H1 (cell line): ENCODE measurements around the gene TECTB. TPM values are rescaled to one million over a fixed set of nuclear protein-coding genes. Genes with fewer than 3 reads are reported as not detected.

ENCODE experiments used
- CTCF ChIA-PET: fragments of 300-600 bp; sonication (Branson Sonifier 250); formaldehyde crosslinking; loops from one replicate; lab custom pipeline; 2021; ENCODE audit not compliant: partially characterized antibody; lab: Charles Lee
- POLR2A ChIA-PET: fragments of 300-600 bp; sonication (Branson Sonifier 250); formaldehyde crosslinking; loops from one replicate; lab custom pipeline; 2021; ENCODE audit warnings: inconsistent platforms; ENCODE audit not compliant: partially characterized antibody; lab: Charles Lee
- DNase-seq, 2 experiments: peaks; one replicate each; pipeline versions ENCODE4 v3.0.0 to v3.0.0-alpha.2; 2010 to 2022; ENCODE audit warnings: low spot score in 2 of 2, low read depth in 1 of 2, mixed read lengths in 1 of 2
- FAIRE-seq: peaks from 2 replicates; lab custom pipeline; 2011; peaks lifted over from hg19 to GRCh38; lab: Jason Lieb, UNC
- H2AFZ ChIP-seq: 2 replicates; pipeline ENCODE4 v1.8.1; 2012; ENCODE audit warnings: low read length, inconsistent platforms
- H2AK5ac ChIP-seq: 2 replicates; pipeline ENCODE4 v1.6.1; 2013; ENCODE audit warnings: low read depth, low read length
- H2BK120ac ChIP-seq: replicated peaks from 2 replicates; pipeline ENCODE3; 2013; ENCODE audit warnings: low read depth, low read length, inconsistent platforms
- H2BK12ac ChIP-seq: 2 replicates; pipeline ENCODE4 v1.6.1; 2013; ENCODE audit warnings: low read depth, low read length
- H2BK15ac ChIP-seq: 2 replicates; pipeline ENCODE4 v1.6.1; 2013; ENCODE audit warnings: low read length
- H2BK20ac ChIP-seq: 2 replicates; pipeline ENCODE4 v1.6.1; 2013; ENCODE audit warnings: low read length
- H2BK5ac ChIP-seq: 2 replicates; pipeline ENCODE4 v1.6.1; 2013; ENCODE audit warnings: low read depth, low read length
- H3K14ac ChIP-seq: 2 replicates; pipeline ENCODE4 v1.6.1; 2013; ENCODE audit warnings: inconsistent platforms; ENCODE audit not compliant: insufficient read length
- H3K18ac ChIP-seq: 2 replicates; pipeline ENCODE4 v1.6.1; 2013; ENCODE audit warnings: low read length; ENCODE audit errors: extremely low read depth
- H3K23ac ChIP-seq: 2 replicates; pipeline ENCODE4 v1.6.1; 2013; ENCODE audit warnings: inconsistent platforms; ENCODE audit not compliant: insufficient read length
- H3K23me2 ChIP-seq: 2 replicates; pipeline ENCODE4 v1.6.1; 2013; ENCODE audit warnings: low read depth, low read length
- H3K27ac ChIP-seq: 2 replicates; pipeline ENCODE4 v1.6.1; 2011; ENCODE audit warnings: low read depth, low read length, inconsistent platforms
- H3K27me3 ChIP-seq, 4 experiments: replicated peaks in 1 of 4; 1 replicate in 1 of 4; 2 replicates in 3 of 4; pipeline versions ENCODE4 v1.6.1 to v1.8.1; 2011 to 2013; ENCODE audit warnings: low read length in 3 of 4, mild to moderate bottlenecking in 3 of 4, inconsistent platforms in 2 of 4, mixed read lengths in 2 of 4, moderate library complexity in 1 of 4; ENCODE audit not compliant: control insufficient read depth in 3 of 4, insufficient read depth in 3 of 4; ENCODE audit errors: extremely low read depth in 1 of 4
- H3K36me3 ChIP-seq, 4 experiments: 2 replicates each; pipeline versions ENCODE4 v1.6.1 to v1.8.1; 2011 to 2013; ENCODE audit warnings: mild to moderate bottlenecking in 4 of 4, low read length in 3 of 4, moderate library complexity in 2 of 4, control low read depth in 1 of 4, inconsistent platforms in 1 of 4; ENCODE audit not compliant: insufficient read depth in 4 of 4, control insufficient read depth in 2 of 4
- H3K4ac ChIP-seq: replicated peaks from 2 replicates; pipeline ENCODE3; 2013; ENCODE audit warnings: low read length, low read depth, mixed read lengths, inconsistent platforms; ENCODE audit not compliant: insufficient read length
- H3K4me1 ChIP-seq, 4 experiments: replicated peaks in 1 of 4; 1 replicate in 1 of 4; 2 replicates in 3 of 4; pipeline versions ENCODE4 v1.6.1 to v1.8.1; 2011 to 2013; ENCODE audit warnings: low read length in 3 of 4, inconsistent platforms in 2 of 4, mixed read lengths in 1 of 4; ENCODE audit not compliant: insufficient read depth in 4 of 4, control insufficient read depth in 3 of 4
- H3K4me2 ChIP-seq, 2 experiments: 2 replicates each; pipeline versions ENCODE4 v1.6.1 to v1.8.1; 2011 to 2013; ENCODE audit warnings: low read depth in 2 of 2, low read length in 2 of 2, control low read depth in 1 of 2, inconsistent platforms in 1 of 2, mild to moderate bottlenecking in 1 of 2; ENCODE audit not compliant: insufficient read depth in 1 of 2
- H3K4me3 ChIP-seq, 4 experiments: fragments of 200-600, 300-600 bp in 1 of 4; sonication (generic), shearing (Covaris generic), sonication (Bioruptor Twin) in 1 of 4; 2 replicates each; pipeline versions ENCODE4 v1.5.1 to v1.8.1; 2011 to 2016; ENCODE audit warnings: low read length in 4 of 4, low read depth in 3 of 4, control low read depth in 2 of 4, inconsistent platforms in 2 of 4, mild to moderate bottlenecking in 2 of 4, mixed read lengths in 1 of 4, moderate library complexity in 1 of 4; ENCODE audit not compliant: insufficient read depth in 2 of 4; ENCODE audit errors: extremely low read depth in 1 of 4
- H3K56ac ChIP-seq: replicated peaks from 2 replicates; pipeline ENCODE3; 2013; ENCODE audit warnings: low read depth, mild to moderate bottlenecking, mixed read lengths, low read length, inconsistent platforms; ENCODE audit not compliant: insufficient read length
- H3K79me1 ChIP-seq: 2 replicates; pipeline ENCODE4 v1.6.1; 2013; ENCODE audit warnings: low read depth, low read length, control low read depth
- H3K79me2 ChIP-seq, 2 experiments: 2 replicates each; pipeline versions ENCODE4 v1.6.1 to v1.8.1; 2012 to 2013; ENCODE audit warnings: low read length in 2 of 2, mild to moderate bottlenecking in 2 of 2, inconsistent platforms in 1 of 2; ENCODE audit not compliant: insufficient read depth in 2 of 2, control insufficient read depth in 1 of 2
- H3K9ac ChIP-seq, 4 experiments: replicated peaks in 1 of 4; 1 replicate in 1 of 4; 2 replicates in 3 of 4; pipeline versions ENCODE4 v1.6.1 to v1.8.1; 2011 to 2013; ENCODE audit warnings: low read depth in 3 of 4, low read length in 3 of 4, control low read depth in 2 of 4, mild to moderate bottlenecking in 2 of 4, moderate library complexity in 2 of 4, inconsistent platforms in 1 of 4; ENCODE audit errors: extremely low read depth in 1 of 4
- H3K9me3 ChIP-seq, 2 experiments: 2 replicates each; pipeline versions ENCODE4 v1.6.1 to v1.8.1; 2012 to 2013; ENCODE audit warnings: mild to moderate bottlenecking in 2 of 2, moderate library complexity in 2 of 2, control low read depth in 1 of 2, inconsistent platforms in 1 of 2, low read depth in 1 of 2, low read length in 1 of 2, mixed read lengths in 1 of 2; ENCODE audit not compliant: insufficient read depth in 2 of 2
- H4K20me1 ChIP-seq, 2 experiments: replicated peaks in 1 of 2; 2 replicates each; pipeline versions ENCODE3 to v1.8.1; 2011 to 2013; ENCODE audit warnings: inconsistent platforms in 2 of 2, low read length in 2 of 2, mild to moderate bottlenecking in 1 of 2; ENCODE audit not compliant: insufficient read depth in 2 of 2, control insufficient read depth in 1 of 2
- H4K5ac ChIP-seq: 2 replicates; pipeline ENCODE4 v1.6.1; 2013; ENCODE audit warnings: low read length, low read depth, mixed read lengths, inconsistent platforms; ENCODE audit not compliant: insufficient read length
- H4K8ac ChIP-seq: 2 replicates; pipeline ENCODE4 v1.8.0; 2013; ENCODE audit warnings: mild to moderate bottlenecking, moderate library complexity, low read length, inconsistent platforms; ENCODE audit not compliant: insufficient read depth; ENCODE audit errors: extremely low read depth
- H4K91ac ChIP-seq: replicated peaks from 2 replicates; pipeline ENCODE3; 2013; ENCODE audit warnings: low read length, mixed read lengths, inconsistent platforms; ENCODE audit not compliant: insufficient read length
- CHD2 ChIP-seq: IDR thresholded peaks from 2 replicates; pipeline ENCODE4 v1.6.1; 2012; ENCODE audit warnings: low read length, improper control_type of control experiment
- GTF2F1 ChIP-seq: IDR thresholded peaks from 2 replicates; pipeline ENCODE4 v1.6.1; 2012; ENCODE audit warnings: low read depth, low read length, improper control_type of control experiment, borderline replicate concordance
- RFX5 ChIP-seq: IDR thresholded peaks from 2 replicates; pipeline ENCODE4 v1.6.1; 2011; ENCODE audit warnings: low read depth, low read length, improper control_type of control experiment, borderline replicate concordance
- WGBS, 2 experiments: shearing (Covaris generic) in 1 of 2; methylation state at CpG; one replicate each; pipeline versions ENCODE4 v1.1.6 to v1.1.7; 2013 to 2015; ENCODE audit warnings: low lambda C conversion rate in 2 of 2, mixed read lengths in 2 of 2, inconsistent platforms in 1 of 2, low coverage in 1 of 2, missing lambda C conversion rate in 1 of 2; ENCODE audit not compliant: insufficient replicate concordance in 2 of 2, insufficient coverage in 1 of 2, insufficient read length in 1 of 2; ENCODE audit errors: extremely low coverage in 1 of 2, missing lambda C conversion rate in 1 of 2; 5-methylcytosine and 5-hydroxymethylcytosine counted together
- polyA plus RNA-seq, 7 experiments: library from polyadenylated mRNA; depleted of rRNA in 3 of 7; stranded (reverse) in 5 of 7; unstranded in 2 of 7; fragments of >200 nt in 5 of 7; fragments of 200-250 nt in 2 of 7; gene quantifications; 1 replicate in 5 of 7; 2 replicates in 1 of 7; 4 replicates in 1 of 7; pipeline versions ENCODE4 v1.2.1 to v1.2.3, GENCODE V29; 2011 to 2013; ENCODE audit warnings: missing spikeins in 2 of 7, mixed read lengths in 2 of 7
- total RNA-seq: library from RNA; stranded (reverse); fragmentation: NEBNext Ultra II Directional; extraction: Animal tissue kit (Norgen Biotek cat#: 25700); gene quantifications from 2 replicates; pipeline ENCODE4 v1.2.1, GENCODE V29; 2021

TECTB gene
- total and polyA plus RNA-seq, 2 of the 8 experiments (the other 6 are each of a cell fraction or from before 2014, with no cell fraction given), result not detected

- Histone ChIP-seq H3K27me3 (no peaks in the 10 kb centered on the region), H2AFZ (no peak overlapping the region), H2BK120ac (no peak overlapping the region), H2BK20ac (no peak overlapping the region), H3K79me2 (no peaks in the 10 kb centered on the region), H3K36me3 (no peaks in the 10 kb centered on the region), H3K4me2 (no peak overlapping the region), H3K23ac (no peak overlapping the region), H2BK15ac (no peak overlapping the region), H3K14ac (no peak overlapping the region), H4K8ac (no peak overlapping the region), H3K4ac (no peak overlapping the region), H2BK5ac (no peak overlapping the region), H3K56ac (no peak overlapping the region), H4K5ac (no peak overlapping the region), H2BK12ac (no peak overlapping the region), H3K4me1 (no peaks in the 10 kb centered on the region), H3K9ac (no peak overlapping the region), H3K27ac (no peak overlapping the region), H3K18ac (no peak overlapping the region), H4K91ac (no peak overlapping the region), H4K20me1 (no peaks in the 10 kb centered on the region), H3K9me3 (no peaks in the 10 kb centered on the region), H2AK5ac (no peak overlapping the region), H3K4me3 (no peak overlapping the region), H3K79me1 (no peaks in the 10 kb centered on the region), H3K23me2 (no peaks in the 10 kb centered on the region)
- ChIA-PET CTCF (interaction anchor here (1.3 to 1.5 kb wide), 2 partner anchors 14 to 121 kb away, joined by 4 to 6 read pairs; no protein-coding TSS in a partner anchor), POLR2A (no interaction called here)
- TF ChIP-seq RFX5, result no peak
- no peak for TF ChIP-seq CHD2
- no peak for TF ChIP-seq GTF2F1
- no peak for DNase-seq
- WGBS, 2 experiments, result 76% methylated on average over 8 of the region's 8 CpGs; no CpG with 5 or more reads in 1 of the 2 experiments
- no peak for FAIRE-seq
These were observed 67.9 kb downstream of the TECTB start for GRCh38 chr10:112351146-112351545.
